ENCODE results near the gene CD320. TPM values are rescaled to one million over a fixed set of nuclear protein-coding genes. Genes with fewer than 3 reads are reported as not detected.
"Not testable (repeated sequence)": the region's sequence is repeated elsewhere in the genome, so short reads cannot be mapped to it uniquely, and the experiment has no call there.

CD320 gene
- total RNA-seq, 1 donor from 2014 or later: 31.8 TPM

DNA sequence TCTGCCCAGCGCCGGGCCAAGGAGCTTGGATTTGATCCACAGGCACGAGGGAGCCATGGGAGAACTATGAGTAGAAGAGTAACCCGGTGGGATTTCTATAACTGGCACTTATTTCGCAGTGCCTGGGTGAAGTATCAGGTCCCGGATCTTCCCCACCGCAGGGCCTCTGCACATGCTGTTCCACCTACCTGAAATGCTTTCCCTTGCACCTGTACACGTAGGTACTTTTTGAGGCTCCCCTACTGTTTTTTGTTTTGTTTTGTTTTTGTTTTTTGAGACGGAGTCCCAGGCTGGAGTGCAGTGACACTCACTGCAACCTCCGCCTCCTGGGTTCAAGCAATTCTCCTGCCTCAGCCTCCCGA is 35.3 kb upstream of the CD320 start:
- peak overlapping the region; percentile 96 for H3K27ac ChIP-seq (replicated peaks)
- H3K4me3 ChIP-seq: peak overlapping the region; percentile 77
- H3K36me3 ChIP-seq: no peaks in the 10 kb centered on the region
- TF ChIP-seq, protein P1, sequence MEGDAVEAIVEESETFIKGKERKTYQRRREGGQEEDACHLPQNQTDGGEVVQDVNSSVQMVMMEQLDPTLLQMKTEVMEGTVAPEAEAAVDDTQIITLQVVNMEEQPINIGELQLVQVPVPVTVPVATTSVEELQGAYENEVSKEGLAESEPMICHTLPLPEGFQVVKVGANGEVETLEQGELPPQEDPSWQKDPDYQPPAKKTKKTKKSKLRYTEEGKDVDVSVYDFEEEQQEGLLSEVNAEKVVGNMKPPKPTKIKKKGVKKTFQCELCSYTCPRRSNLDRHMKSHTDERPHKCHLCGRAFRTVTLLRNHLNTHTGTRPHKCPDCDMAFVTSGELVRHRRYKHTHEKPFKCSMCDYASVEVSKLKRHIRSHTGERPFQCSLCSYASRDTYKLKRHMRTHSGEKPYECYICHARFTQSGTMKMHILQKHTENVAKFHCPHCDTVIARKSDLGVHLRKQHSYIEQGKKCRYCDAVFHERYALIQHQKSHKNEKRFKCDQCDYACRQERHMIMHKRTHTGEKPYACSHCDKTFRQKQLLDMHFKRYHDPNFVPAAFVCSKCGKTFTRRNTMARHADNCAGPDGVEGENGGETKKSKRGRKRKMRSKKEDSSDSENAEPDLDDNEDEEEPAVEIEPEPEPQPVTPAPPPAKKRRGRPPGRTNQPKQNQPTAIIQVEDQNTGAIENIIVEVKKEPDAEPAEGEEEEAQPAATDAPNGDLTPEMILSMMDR (IDR thresholded peaks at IDR 0.05; ENCODE audit: borderline replicate concordance): no peak
- DNase-seq: no peak
- intact Hi-C loops (cut with micrococcal nuclease): no loop called here
- peaks cover 56% of the 10 kb centered on the region for H3K4me1 ChIP-seq
- no peaks in the 10 kb centered on the region for H3K27me3 ChIP-seq (ENCODE audit: low read depth)
- no peaks in the 10 kb centered on the region for H3K9me3 ChIP-seq (replicated peaks)

GRCh38 chr19:8342684-8343482 is 34.7 kb upstream of the CD320 start, which contains the start of gene KANK3:
Gene KANK3 (minus strand): TSS chr19:8343262. CDS start chr19:8337828, 5,434 bp downstream.
- Histone ChIP-seq H3K27me3 (ENCODE audit: low read depth) (peaks cover 2% of the 10 kb centered on the region), H3K4me3 (peak within 1 kb of the TSS; percentile 77), H3K4me1 (peaks cover 58% of the 10 kb centered on the region), H3K9me3 (replicated peaks) (no peaks in the 10 kb centered on the region), H3K27ac (replicated peaks) (peak within 1 kb of the TSS; percentile 96), H3K36me3 (no peaks in the 10 kb centered on the region)
- intact Hi-C loops (cut with micrococcal nuclease): no loop called here
- peak; percentile 98 for DNase-seq
- TF ChIP-seq, protein P1 (IDR thresholded peaks at IDR 0.05; ENCODE audit: borderline replicate concordance): peak; percentile 22

DNA sequence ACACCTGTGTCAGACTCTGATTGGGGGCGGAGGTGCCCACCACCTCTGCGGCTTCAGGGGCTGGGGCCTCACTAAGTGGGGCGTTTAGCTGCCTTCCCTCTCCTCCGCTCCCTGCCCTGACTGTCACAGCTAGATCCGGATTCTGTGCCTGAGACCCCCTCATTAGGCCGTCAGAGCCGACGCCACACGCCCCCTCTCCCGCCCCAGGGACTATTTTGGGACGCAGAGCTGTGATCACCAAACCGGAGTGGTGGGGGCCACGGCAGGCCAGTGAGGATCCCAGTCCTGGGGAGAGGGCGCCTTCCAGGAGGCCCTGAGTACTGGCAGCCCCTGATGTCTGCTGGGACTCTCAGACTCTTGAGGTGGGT is 34.1 kb upstream of the CD320 start:
- intact Hi-C loops (cut with micrococcal nuclease): no loop called here
- DNase-seq: no peak
- peaks cover 61% of the 10 kb centered on the region for H3K4me1 ChIP-seq
- H3K4me3 ChIP-seq: peak overlapping the region; percentile 77
- peak overlapping the region; percentile 96 for H3K27ac ChIP-seq (replicated peaks)
- H3K9me3 ChIP-seq (replicated peaks): no peaks in the 10 kb centered on the region
- peaks cover 7% of the 10 kb centered on the region for H3K27me3 ChIP-seq (ENCODE audit: low read depth)
- no peaks in the 10 kb centered on the region for H3K36me3 ChIP-seq
- TF ChIP-seq, protein P1 (IDR thresholded peaks at IDR 0.05; ENCODE audit: borderline replicate concordance): no peak

DNA sequence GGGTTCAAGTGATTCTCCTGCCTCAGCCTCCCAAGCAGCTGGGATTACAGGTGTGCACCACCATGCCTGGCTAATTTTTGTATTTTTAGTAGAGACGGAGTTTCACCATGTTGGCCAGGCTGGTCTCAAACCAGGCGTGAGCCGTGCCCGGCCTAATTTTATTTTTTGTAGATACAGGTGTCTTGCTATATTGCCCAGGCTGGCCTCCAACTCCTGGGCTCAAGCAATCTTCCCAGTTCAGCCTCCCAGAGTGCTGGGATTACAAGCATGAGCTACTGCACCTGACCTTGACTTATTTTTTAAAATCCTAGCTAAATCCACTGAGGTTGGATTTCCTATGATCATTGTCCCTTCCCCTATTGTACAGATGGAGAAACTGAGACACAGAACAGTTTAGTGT is 33.3 kb upstream of the CD320 start:
- Histone ChIP-seq H3K27me3 (ENCODE audit: low read depth) (peaks cover 15% of the 10 kb centered on the region), H3K4me3 (peak overlapping the region; percentile 77), H3K4me1 (peaks cover 69% of the 10 kb centered on the region), H3K27ac (replicated peaks) (peak overlapping the region; percentile 96)
- intact Hi-C loops (cut with micrococcal nuclease); H3K36me3 ChIP-seq; DNase-seq; H3K9me3 ChIP-seq (replicated peaks): not testable (repeated sequence)

DNA sequence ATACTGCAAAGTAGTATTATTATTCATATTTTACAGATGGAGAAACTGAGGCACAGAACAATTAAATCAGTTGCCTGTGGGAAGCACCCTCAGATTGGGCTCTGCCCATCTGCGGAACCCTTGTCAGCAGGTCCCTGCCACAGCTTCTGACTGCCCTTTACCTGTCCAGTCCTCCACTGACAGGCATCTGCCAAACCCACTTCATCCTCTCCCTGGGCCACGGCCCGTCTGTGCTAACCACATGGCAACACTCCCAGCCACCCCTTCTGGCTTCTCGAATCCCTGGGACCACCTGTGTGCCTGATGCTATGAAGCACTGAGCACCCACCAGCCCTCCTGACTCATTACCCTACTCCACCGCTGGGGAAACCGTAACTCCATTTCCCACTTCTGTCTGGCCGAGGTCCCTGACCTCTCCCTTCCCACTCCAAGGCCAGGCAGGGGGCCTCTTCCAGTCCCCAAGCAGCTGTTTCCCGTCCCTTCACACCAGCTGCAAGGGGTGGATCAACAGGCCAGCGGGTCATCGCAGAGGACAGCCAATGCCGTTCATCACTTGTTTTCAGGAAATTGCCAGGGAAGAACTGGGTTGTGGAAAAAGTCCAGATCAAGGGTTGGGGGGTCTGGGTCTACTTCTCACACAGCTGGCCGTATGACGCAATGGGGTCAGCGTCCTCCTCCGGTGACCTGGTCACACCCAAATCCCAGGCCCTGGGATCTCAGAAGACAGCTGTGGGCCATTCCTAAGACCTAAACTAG is 32.4 kb upstream of the CD320 start:
- Histone ChIP-seq H3K4me3 (peak overlapping the region; percentile 77), H3K9me3 (replicated peaks) (no peaks in the 10 kb centered on the region)

More for the DNA sequence above, 32.4 kb upstream of the CD320 start:
- peaks cover 79% of the 10 kb centered on the region for H3K4me1 ChIP-seq
- TF ChIP-seq, protein P1 (IDR thresholded peaks at IDR 0.05; ENCODE audit: borderline replicate concordance): peak; percentile 52
- peaks cover 20% of the 10 kb centered on the region for H3K27me3 ChIP-seq (ENCODE audit: low read depth)
- peak overlapping the region; percentile 96 for H3K27ac ChIP-seq (replicated peaks)
- peak; percentile 76 for DNase-seq
- intact Hi-C loops (cut with micrococcal nuclease): no loop called here
- H3K36me3 ChIP-seq: no peaks in the 10 kb centered on the region

Measured in left ventricle myocardium inferior (tissue), 1 donor.